ENCODE results near the gene SYCP2. TPM values are rescaled to one million over a fixed set of nuclear protein-coding genes. Genes with fewer than 3 reads are reported as not detected.

SYCP2 gene
- total RNA-seq, 3 donors from 2014 or later = 4.5 to 30.1 (median 12.5) TPM

- Histone ChIP-seq H3K4me1 (no peaks in the 10 kb centered on the region), H3K27ac (no peak overlapping the region), H3K36me3 (no peaks in the 10 kb centered on the region), H3K27me3 (peaks cover 0 to 13% of the 10 kb centered on the region in 2 donors), H3K4me3 (no peak overlapping the region), H3K9me3 (no peaks in the 10 kb centered on the region)
- intact Hi-C loops (cut with DNase I; ENCODE audit: low total_unique reads) = loop anchor here (10.0 kb wide), 1 partner anchor 195 kb away; no protein-coding TSS in a partner anchor
- TF ChIP-seq POLR2AphosphoS5 (IDR thresholded peaks at IDR 0.05) (no peak), POLR2A (IDR thresholded peaks at IDR 0.05) (no peak), CTCF (IDR thresholded peaks at IDR 0.05) (no peak)
- DNase-seq (ENCODE audit: low spot score in 2 of 2) = peak in 1 of 2 donors; percentile 31
Measured at GRCh38 chr20:59819496-59820203, 113.8 kb downstream of the SYCP2 start.

- Histone ChIP-seq H3K4me3 (no peak overlapping the region), H3K27me3 (peaks cover 0 to 18% of the 10 kb centered on the region in 2 donors), H3K36me3 (no peaks in the 10 kb centered on the region), H3K9me3 (no peaks in the 10 kb centered on the region), H3K27ac (no peak overlapping the region), H3K4me1 (no peaks in the 10 kb centered on the region)
- intact Hi-C loops (cut with DNase I; ENCODE audit: low total_unique reads) = loop anchor here (10.0 kb wide), 1 partner anchor 196 kb away; no protein-coding TSS in a partner anchor
- no peak for TF ChIP-seq POLR2AphosphoS5 (IDR thresholded peaks at IDR 0.05)
- no peak for TF ChIP-seq POLR2A (IDR thresholded peaks at IDR 0.05)
- TF ChIP-seq CTCF (IDR thresholded peaks at IDR 0.05) = no peak
- DNase-seq (ENCODE audit: low spot score in 2 of 2) = peak in 1 of 2 donors; percentile 46
Measured at GRCh38 chr20:59818911-59819310, 114.5 kb downstream of the SYCP2 start.

GRCh38 chr20:59817846-59818615 lies 115.4 kb downstream of the SYCP2 start:
- peaks cover 0 to 19% of the 10 kb centered on the region in 2 donors for H3K27me3 ChIP-seq
- H3K27ac ChIP-seq = no peak overlapping the region
- no peak overlapping the region for H3K4me3 ChIP-seq
- no peaks in the 10 kb centered on the region for H3K36me3 ChIP-seq
- TF ChIP-seq CTCF (IDR thresholded peaks at IDR 0.05) (no peak), POLR2A (IDR thresholded peaks at IDR 0.05) (no peak), POLR2AphosphoS5 (IDR thresholded peaks at IDR 0.05) (no peak)
- no peaks in the 10 kb centered on the region for H3K9me3 ChIP-seq
- H3K4me1 ChIP-seq = no peaks in the 10 kb centered on the region
- no peak for DNase-seq (ENCODE audit: low spot score in 2 of 2)
- intact Hi-C loops (cut with DNase I; ENCODE audit: low total_unique reads) = loop anchor here (10.0 kb wide), 1 partner anchor 197 kb away; no protein-coding TSS in a partner anchor

- H3K4me3 ChIP-seq = no peak overlapping the region
- TF ChIP-seq POLR2A (IDR thresholded peaks at IDR 0.05) (no peak), POLR2AphosphoS5 (IDR thresholded peaks at IDR 0.05) (no peak), CTCF (IDR thresholded peaks at IDR 0.05) (no peak)
- H3K36me3 ChIP-seq = no peaks in the 10 kb centered on the region
- intact Hi-C loops (cut with DNase I; ENCODE audit: low total_unique reads) = loop anchor here (10.0 kb wide), 1 partner anchor 197 kb away; no protein-coding TSS in a partner anchor
- peaks cover 0 to 14% of the 10 kb centered on the region in 2 donors for H3K27me3 ChIP-seq
- DNase-seq (ENCODE audit: low spot score in 2 of 2) = no peak
- no peaks in the 10 kb centered on the region for H3K9me3 ChIP-seq
- H3K4me1 ChIP-seq = no peaks in the 10 kb centered on the region
- H3K27ac ChIP-seq = no peak overlapping the region
Measured at GRCh38 chr20:59817406-59817805, 116.0 kb downstream of the SYCP2 start.
